Measurements from ENCODE around the gene SLC7A8.
"Not testable (repeated sequence)": the region's sequence is repeated elsewhere in the genome, so short reads cannot be mapped to it uniquely, and the experiment has no call there.

The SLC7A8 gene

GRCh38 chr14:23183479-23183878, at the start of gene SLC7A8:
TSS of gene SLC7A8 (minus strand) at chr14:23183660. CDS start at chr14:23182914, 746 bp downstream.
- DNase-seq = no peak

DNA sequence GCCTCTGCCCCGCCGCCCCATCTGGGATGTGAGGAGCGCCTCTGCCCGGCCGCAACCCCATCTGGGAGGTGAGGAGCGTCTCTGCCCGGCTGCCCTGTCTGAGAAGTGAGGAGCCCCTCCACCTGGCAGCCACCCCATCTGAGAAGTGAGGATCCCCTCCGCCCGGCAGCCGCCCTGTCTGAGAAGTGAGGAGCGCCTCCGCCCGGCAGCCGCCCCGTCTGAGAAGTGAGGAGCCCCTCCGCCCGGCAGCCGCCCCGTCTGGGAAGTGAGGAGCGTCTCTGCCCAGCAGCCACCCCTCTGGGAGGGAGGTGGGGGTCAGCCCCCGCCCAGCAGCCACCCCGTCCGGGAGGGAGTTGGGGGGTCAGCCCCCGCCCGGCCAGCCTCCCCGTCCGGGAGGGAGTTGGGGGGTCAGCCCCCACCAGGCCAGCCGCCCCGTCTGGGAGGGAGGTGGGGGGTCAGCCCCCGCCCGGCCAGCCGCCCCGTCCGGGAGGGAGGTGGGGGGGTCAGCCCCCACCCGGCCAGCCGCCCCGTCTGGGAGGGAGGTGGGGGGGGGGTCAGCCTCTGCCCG, 48.9 kb upstream of the SLC7A8 start:
- DNase-seq = not testable (repeated sequence)

- DNase-seq = no peak
These were observed 45.4 kb upstream of the SLC7A8 start for GRCh38 chr14:23228812-23229211.

DNA sequence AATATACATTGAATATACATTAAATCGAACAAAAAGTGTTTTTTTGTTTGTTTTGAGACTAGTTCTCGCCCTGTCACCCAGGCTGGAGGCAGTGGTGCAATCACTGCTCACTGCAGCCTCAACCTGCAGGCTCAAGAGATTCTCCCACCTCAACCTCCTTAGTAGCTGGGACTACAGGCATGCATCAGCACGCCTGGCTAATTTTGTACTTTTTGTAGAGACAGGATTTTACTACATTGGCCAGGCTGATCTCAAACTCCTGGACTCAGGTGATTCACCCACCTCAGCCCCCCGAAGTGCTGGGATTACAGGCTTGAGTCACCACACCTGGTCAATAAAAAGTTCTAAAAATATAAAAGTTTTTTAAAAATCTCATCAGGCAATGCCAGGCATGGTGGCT, 44.1 kb upstream of the SLC7A8 start:
- DNase-seq = no peak

DNA sequence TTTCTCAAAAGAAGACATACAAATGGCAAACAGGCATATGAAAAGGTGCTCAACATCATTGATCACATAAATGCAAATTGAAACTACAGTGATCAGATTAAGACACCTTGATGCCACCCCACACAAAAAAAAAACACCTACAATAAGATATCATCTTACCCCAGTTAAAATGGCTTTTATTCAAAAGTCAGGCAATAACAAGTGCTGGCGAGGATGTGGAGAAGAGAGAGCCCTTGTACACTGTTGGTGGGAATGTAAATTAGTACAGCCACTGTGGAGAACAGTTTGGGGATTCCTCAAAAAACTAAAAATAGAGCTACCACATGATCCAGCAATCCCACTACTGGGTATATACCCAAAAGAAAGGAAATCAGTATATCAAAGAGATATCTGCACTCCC, 41.5 kb upstream of the SLC7A8 start:
- not testable (repeated sequence) for DNase-seq

DNA sequence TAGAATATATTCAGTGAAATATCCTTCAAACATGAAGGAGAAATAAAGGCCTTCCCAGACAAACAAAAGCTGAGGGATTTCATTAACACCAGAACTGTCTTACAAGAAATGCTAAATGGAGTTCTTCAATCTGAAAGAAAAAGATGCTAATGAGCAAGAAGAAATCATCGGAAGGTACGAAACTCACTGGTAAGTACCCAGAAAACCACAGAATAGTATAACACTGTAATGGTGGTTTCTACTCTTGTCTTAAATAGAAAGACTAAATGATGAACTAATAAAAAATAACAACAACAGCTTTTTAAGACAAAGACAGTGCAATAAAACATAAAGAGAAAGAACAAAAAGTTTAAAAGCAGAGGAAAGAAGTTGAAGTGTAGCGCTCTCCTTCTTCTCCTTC, 35.6 kb upstream of the SLC7A8 start:
- no peak for DNase-seq

- DNase-seq = no peak
These were observed 33.9 kb upstream of the SLC7A8 start for GRCh38 chr14:23217032-23218020.

DNA sequence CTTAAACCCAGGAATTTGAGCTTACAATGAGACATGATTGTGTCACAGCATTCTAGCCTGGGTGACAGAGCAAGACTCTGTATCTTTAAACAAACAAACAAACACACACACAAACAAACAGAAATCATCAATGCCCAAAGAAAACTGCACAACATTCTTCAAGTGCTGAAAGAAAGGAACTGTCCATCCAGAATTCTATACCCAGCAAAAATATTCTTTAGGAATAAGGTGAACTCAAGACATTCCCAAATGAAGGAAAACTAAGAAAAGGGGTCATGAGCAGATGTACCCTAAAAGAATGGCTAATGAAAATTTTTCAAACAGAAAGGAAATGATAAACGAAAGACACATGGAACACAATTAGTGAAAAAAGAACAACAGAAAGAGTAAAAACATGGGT, 32.0 kb upstream of the SLC7A8 start:
- no peak for DNase-seq

DNA sequence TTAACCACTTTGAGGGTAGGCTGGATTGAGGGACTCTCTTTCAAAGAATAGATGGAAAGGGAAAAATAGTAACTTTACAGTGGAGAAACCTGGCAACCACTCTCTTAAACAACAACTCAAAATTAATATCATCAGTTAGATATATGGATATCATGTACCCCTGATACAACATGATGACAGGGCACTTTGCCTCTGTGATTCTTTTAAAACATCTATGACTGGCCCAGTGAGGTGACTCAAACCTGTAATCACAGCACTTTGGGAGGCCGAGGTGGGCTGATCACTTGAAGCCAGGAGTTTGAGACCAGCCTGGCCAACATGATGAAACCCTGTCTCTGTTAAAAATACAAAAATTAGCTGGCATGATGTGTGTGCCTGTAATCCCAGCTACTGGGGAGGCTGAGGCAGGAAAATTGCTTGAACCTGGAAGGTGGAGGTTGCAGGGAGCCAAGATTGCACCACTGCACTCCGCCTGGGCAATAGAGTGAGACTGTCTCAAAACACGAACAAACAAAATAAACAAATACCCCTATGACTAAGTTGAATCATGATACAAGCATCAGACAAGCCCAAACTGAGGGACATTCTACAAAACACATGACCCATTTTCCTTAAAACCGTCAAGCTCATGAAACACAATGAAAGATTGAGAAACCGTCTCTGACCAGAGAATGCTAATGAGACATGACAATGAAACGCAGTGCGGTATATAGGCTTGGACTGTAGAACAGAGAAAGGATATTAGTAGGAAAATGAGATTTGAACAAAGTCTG, 26.4 kb upstream of the SLC7A8 start:
- DNase-seq = no peak

- DNase-seq = no peak
These were observed 24.9 kb upstream of the SLC7A8 start for GRCh38 chr14:23208324-23208723.

DNA sequence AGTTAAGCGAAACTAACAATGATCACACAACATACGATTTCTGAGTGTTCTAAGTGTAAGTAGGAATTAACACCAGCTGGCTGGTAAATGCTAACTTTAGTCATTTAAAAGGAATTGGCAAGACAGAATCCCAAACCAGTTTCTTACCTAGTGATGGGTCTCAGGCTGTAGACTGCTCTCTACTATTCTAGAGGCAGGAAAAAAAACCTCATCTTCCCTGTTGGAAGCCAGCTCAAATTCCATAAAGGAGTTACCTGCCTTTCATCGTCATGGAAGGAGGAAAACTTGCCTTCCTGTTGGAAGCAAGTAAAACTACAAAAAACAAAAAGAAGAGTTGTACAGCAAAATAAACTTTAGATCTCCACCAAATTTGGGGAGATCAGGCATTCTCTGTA, 23.7 kb upstream of the SLC7A8 start:
- DNase-seq = no peak

- DNase-seq = no peak
These were observed 23.1 kb upstream of the SLC7A8 start for GRCh38 chr14:23206422-23207145.

- DNase-seq = no peak
These were observed 18.5 kb upstream of the SLC7A8 start for GRCh38 chr14:23202001-23202400.

DNA sequence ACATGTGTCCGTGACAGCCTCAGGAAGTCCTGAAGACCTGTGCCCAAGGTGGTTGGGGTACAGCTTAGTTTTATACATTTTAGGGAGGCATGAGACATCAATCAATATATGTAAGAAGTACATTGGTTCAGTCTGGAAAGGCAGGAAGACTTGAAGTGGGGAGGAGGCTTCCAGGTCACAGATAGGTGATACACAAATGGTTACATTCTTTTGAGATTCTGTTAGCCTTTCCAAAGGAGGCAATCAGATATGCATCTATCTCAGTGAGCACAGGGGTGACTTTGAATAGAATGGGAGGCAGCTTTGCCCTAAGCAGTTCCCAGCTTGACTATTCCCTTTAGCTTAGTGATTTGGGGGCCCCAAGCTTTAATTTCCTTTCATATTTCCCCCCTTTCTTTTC, 15.7 kb upstream of the SLC7A8 start:
- DNase-seq = not testable (repeated sequence)

- DNase-seq = not testable (repeated sequence)
These were observed 13.0 kb upstream of the SLC7A8 start for GRCh38 chr14:23196487-23196886.

- no peak for DNase-seq
These were observed 12.2 kb upstream of the SLC7A8 start for GRCh38 chr14:23195552-23196101.

GRCh38 chr14:23193432-23193831, 10.0 kb upstream of the SLC7A8 start:
- no peak for DNase-seq

DNA sequence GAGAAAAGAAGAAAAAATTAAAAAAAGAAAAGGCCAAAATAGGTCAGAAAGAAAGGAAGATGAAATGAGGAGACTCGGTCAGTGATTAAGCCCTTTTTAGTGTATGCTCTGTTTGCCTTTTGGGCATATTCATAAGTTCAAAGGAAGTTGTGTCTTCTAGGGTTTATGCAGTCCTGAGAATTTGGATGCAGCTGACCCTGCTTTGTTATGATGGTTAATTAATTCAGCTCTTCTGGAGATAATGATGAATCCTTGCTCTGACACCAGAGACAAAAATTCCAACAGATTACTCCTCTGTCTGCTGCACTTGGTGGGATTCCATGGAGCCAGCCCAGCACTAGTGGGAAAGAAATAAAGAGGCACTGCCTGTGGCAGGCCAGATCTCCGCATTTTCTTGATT, 4.5 kb upstream of the SLC7A8 start:
- DNase-seq = no peak

DNA sequence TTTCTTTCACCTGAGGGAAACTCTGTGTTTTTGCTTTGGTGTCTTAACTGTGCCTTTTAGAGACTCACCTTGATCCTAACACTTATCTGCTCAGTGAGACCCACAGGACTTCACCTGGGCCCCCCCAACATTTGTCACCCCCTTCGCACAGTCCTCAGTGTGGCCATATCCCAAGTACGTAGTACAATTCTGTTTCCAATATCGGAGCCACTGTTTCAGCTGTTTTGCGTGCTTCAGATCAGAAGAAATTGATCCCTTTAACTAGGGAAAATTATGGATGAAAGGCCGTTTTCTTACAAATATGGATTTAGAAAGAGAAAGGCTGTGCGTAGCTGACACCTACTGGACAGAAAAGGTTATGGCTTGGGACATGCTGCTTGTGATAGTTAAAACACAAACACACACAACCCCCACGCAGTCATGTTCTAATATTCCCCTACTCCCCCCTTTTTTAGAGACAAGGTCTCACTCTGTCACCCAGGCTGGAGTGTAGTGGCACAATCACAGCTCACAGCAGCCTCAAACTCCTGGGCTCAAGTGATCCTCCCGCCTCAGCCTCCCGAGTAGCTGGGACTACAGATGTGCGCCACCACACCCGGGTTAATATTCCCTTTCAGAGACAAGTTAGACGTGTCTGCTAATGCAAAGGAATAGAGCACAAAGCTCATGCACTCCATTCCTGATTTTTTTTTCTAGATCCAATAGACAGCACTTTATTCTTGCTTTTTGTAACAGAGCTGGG, 3.6 kb upstream of the SLC7A8 start:
- peak; percentile 36 for DNase-seq

DNA sequence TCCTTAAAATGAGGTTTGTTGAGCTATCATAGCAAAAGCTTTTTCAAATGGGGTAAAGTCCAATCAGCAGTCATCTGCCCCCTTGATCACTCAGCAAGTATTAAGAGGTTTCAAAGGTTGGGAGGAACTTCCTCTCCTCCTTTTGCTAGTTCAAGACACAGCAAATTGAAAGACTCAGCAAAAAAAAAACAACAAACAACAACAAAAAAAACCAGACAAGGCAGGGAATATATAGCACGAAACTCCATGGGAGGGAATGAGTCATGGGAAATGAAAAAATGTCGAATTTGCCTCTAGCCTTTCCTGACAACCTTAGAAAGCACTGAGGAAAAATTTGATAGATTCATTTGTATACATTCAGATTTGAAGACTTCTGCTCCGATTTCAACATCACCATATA, 1.6 kb upstream of the SLC7A8 start:
- DNase-seq = no peak

DNA sequence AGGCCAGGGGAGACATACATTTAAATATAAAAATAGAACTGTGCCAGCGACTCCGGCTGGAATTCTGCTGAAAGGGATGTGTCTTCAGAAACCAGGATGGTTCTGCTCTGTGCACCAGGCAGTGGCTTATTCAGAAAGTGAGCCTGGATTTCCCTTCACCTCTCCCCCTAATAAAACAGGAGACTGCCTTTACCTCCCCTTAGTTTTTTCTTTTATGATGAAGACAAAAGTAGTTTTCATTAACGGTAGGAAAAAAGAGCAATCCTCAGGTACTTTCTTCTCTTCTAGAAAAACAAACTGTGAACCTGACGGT, 346 bp downstream of the SLC7A8 start:
- no peak for DNase-seq

All from NCI-H1048 (cell line).